ENCODE data around the gene PTPRN2. TPM values are rescaled to one million over a fixed set of nuclear protein-coding genes. Genes with fewer than 3 reads are reported as not detected.

The PTPRN2 gene
- total RNA-seq, 1 experiment from 2014 or later: not detected

- no peak for DNase-seq
- no peaks in the 10 kb centered on the region for H3K4me1 ChIP-seq (replicated peaks; ENCODE audit: insufficient read depth)
- POLR2A ChIA-PET (ENCODE audit: unreplicated experiment): no interaction called here
Measured at GRCh38 chr7:158135931-158136330, 451.7 kb downstream of the PTPRN2 start.

DNA sequence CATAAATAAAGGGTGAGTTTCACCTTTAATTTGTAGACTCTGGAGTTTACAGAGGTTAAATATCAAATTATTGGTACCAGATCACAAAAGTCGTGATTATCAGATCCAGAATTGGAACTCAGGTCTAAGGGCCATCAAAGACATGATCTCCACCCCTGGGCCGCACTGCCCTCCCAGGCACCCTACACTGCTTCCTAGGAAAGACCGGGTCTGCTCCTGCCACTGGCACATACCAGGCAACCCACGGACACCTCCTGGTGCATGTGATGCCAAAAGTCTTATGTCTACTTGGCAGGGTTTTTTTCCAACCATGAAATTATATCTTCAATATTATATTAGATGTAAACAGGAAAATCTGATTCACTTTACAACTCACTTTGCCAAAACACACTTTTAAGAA is 452.8 kb downstream of the PTPRN2 start:
- ChIA-PET POLR2A (ENCODE audit: unreplicated experiment) (no interaction called here), CTCF (no interaction called here)
- Histone ChIP-seq H3K4me3 (no peak overlapping the region), H4K20me1 (ENCODE audit: insufficient read depth) (no peaks in the 10 kb centered on the region; the same call in 1 of the 2 replicates), H3K36me3 (ENCODE audit: low read depth) (no peaks in the 10 kb centered on the region), H3K27ac (no peak overlapping the region), H3K79me2 (ENCODE audit: low read depth) (no peaks in the 10 kb centered on the region), H2AFZ (no peak overlapping the region), H3K4me2 (no peak overlapping the region), H3F3A (ENCODE audit: insufficient read depth, low read depth) (no peaks in the 10 kb centered on the region), H3K27me3 (ENCODE audit: insufficient read depth, low read depth) (peaks cover 73% of the 10 kb centered on the region), H3K4me1 (replicated peaks; ENCODE audit: insufficient read depth) (no peaks in the 10 kb centered on the region), H3K9me3 (ENCODE audit: insufficient read depth, low read depth) (peaks cover 6% of the 10 kb centered on the region; the same call in 1 of the 2 replicates), H3K9me2 (ENCODE audit: insufficient read depth) (no peaks in the 10 kb centered on the region)
- BruUV-seq (replicated peaks): no TSS peak
- TF ChIP-seq, protein P1, sequence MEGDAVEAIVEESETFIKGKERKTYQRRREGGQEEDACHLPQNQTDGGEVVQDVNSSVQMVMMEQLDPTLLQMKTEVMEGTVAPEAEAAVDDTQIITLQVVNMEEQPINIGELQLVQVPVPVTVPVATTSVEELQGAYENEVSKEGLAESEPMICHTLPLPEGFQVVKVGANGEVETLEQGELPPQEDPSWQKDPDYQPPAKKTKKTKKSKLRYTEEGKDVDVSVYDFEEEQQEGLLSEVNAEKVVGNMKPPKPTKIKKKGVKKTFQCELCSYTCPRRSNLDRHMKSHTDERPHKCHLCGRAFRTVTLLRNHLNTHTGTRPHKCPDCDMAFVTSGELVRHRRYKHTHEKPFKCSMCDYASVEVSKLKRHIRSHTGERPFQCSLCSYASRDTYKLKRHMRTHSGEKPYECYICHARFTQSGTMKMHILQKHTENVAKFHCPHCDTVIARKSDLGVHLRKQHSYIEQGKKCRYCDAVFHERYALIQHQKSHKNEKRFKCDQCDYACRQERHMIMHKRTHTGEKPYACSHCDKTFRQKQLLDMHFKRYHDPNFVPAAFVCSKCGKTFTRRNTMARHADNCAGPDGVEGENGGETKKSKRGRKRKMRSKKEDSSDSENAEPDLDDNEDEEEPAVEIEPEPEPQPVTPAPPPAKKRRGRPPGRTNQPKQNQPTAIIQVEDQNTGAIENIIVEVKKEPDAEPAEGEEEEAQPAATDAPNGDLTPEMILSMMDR (conservative IDR thresholded peaks at IDR 0.05): no peak
- TF ChIP-seq EZH2 (IDR thresholded peaks at IDR 0.05; ENCODE audit: low read depth): no peak
- DNase-seq: no peak
- intact Hi-C loops (cut with micrococcal nuclease; ENCODE audit: unreplicated experiment): no loop called here

More at GRCh38 chr7:158135931-158136330, 451.7 kb downstream of the PTPRN2 start:
- Histone ChIP-seq H2AFZ (no peak overlapping the region), H3K9me3 (ENCODE audit: insufficient read depth, low read depth) (no peaks in the 10 kb centered on the region; the same call in 1 of the 2 replicates), H3K36me3 (ENCODE audit: low read depth) (no peaks in the 10 kb centered on the region), H4K20me1 (ENCODE audit: insufficient read depth) (no peaks in the 10 kb centered on the region; the same call in 1 of the 2 replicates), H3K9me2 (ENCODE audit: insufficient read depth) (no peaks in the 10 kb centered on the region), H3K79me2 (ENCODE audit: low read depth) (no peaks in the 10 kb centered on the region), H3K4me3 (no peak overlapping the region), H3K27me3 (ENCODE audit: insufficient read depth, low read depth) (peaks cover 84% of the 10 kb centered on the region), H3K27ac (no peak overlapping the region), H3K4me2 (no peak overlapping the region), H3F3A (ENCODE audit: insufficient read depth, low read depth) (no peaks in the 10 kb centered on the region)
- CTCF ChIA-PET: no interaction called here
- TF ChIP-seq, protein P1 (conservative IDR thresholded peaks at IDR 0.05): no peak
- TF ChIP-seq EZH2 (IDR thresholded peaks at IDR 0.05; ENCODE audit: low read depth): no peak; the same call in 1 of the 2 replicates
- BruUV-seq (replicated peaks): no TSS peak
- intact Hi-C loops (cut with micrococcal nuclease; ENCODE audit: unreplicated experiment): no loop called here

- ChIA-PET CTCF (no interaction called here), POLR2A (ENCODE audit: unreplicated experiment) (no interaction called here)
- DNase-seq: no peak
Measured at GRCh38 chr7:158133515-158134271, 453.9 kb downstream of the PTPRN2 start.

More at GRCh38 chr7:158133515-158134271, 453.9 kb downstream of the PTPRN2 start:
- Histone ChIP-seq H3K9me3 (ENCODE audit: insufficient read depth, low read depth) (peaks cover 6% of the 10 kb centered on the region; the same call in 1 of the 2 replicates), H3K27me3 (ENCODE audit: insufficient read depth, low read depth) (peaks cover 66% of the 10 kb centered on the region), H4K20me1 (ENCODE audit: insufficient read depth) (no peaks in the 10 kb centered on the region), H3K4me2 (no peak overlapping the region), H3K4me1 (replicated peaks; ENCODE audit: insufficient read depth) (no peaks in the 10 kb centered on the region), H3K27ac (no peak overlapping the region), H3K4me3 (no peak overlapping the region), H3F3A (ENCODE audit: insufficient read depth, low read depth) (no peaks in the 10 kb centered on the region), H3K9me2 (ENCODE audit: insufficient read depth) (no peaks in the 10 kb centered on the region), H3K79me2 (ENCODE audit: low read depth) (no peaks in the 10 kb centered on the region), H3K36me3 (ENCODE audit: low read depth) (no peaks in the 10 kb centered on the region), H2AFZ (no peak overlapping the region)
- no TSS peak for BruUV-seq (replicated peaks)
- TF ChIP-seq, protein P1 (conservative IDR thresholded peaks at IDR 0.05): no peak
- TF ChIP-seq EZH2 (IDR thresholded peaks at IDR 0.05; ENCODE audit: low read depth): no peak
- intact Hi-C loops (cut with micrococcal nuclease; ENCODE audit: unreplicated experiment): no loop called here

Data from PC-9 (cell line).